ENCODE data around the gene NLGN4Y.

Gene NLGN4Y

GRCh38 chrY:14618513-14618912 lies 94.2 kb downstream of the NLGN4Y start:
- no peak for DNase-seq (ENCODE audit: low spot score in 2 of 2)
- ATAC-seq = no peak
- Mint-ChIP-seq H3K36me3 (no peaks in the 10 kb centered on the region), H3K27ac (no peak overlapping the region), H3K4me1 (no peaks in the 10 kb centered on the region), H3K9me3 (no peaks in the 10 kb centered on the region), H3K4me3 (no peak overlapping the region)

GRCh38 chrY:14628208-14628607 lies 103.9 kb downstream of the NLGN4Y start:
- ATAC-seq = no peak
- no peak overlapping the region for H3K27ac Mint-ChIP-seq
- no peak for DNase-seq (ENCODE audit: low spot score in 2 of 2)

GRCh38 chrY:14631676-14632075 lies 107.3 kb downstream of the NLGN4Y start:
- ATAC-seq = no peak
- Mint-ChIP-seq H3K9me3 (no peaks in the 10 kb centered on the region), H3K27ac (no peak overlapping the region), H3K4me1 (no peaks in the 10 kb centered on the region), H3K36me3 (no peaks in the 10 kb centered on the region), H3K4me3 (no peak overlapping the region)
- no peak for DNase-seq (ENCODE audit: low spot score in 2 of 2)

More at GRCh38 chrY:14628208-14628607, 103.9 kb downstream of the NLGN4Y start:
- no peak overlapping the region for H3K4me3 Mint-ChIP-seq
- no peaks in the 10 kb centered on the region for H3K9me3 Mint-ChIP-seq
- no peaks in the 10 kb centered on the region for H3K4me1 Mint-ChIP-seq
- no peaks in the 10 kb centered on the region for H3K36me3 Mint-ChIP-seq

- ATAC-seq = no peak
- H3K4me3 Mint-ChIP-seq = no peak overlapping the region
- H3K9me3 Mint-ChIP-seq = no peaks in the 10 kb centered on the region
- no peaks in the 10 kb centered on the region for H3K36me3 Mint-ChIP-seq
- DNase-seq (ENCODE audit: low spot score in 2 of 2) = no peak
- H3K27ac Mint-ChIP-seq = no peak overlapping the region
- no peaks in the 10 kb centered on the region for H3K4me1 Mint-ChIP-seq
Observed at GRCh38 chrY:14633718-14634117, 109.4 kb downstream of the NLGN4Y start.

- Mint-ChIP-seq H3K9me3 (no peaks in the 10 kb centered on the region), H3K27ac (no peak overlapping the region), H3K4me3 (no peak overlapping the region), H3K36me3 (no peaks in the 10 kb centered on the region), H3K4me1 (no peaks in the 10 kb centered on the region)
- ATAC-seq (no peak), DNase-seq (ENCODE audit: low spot score in 2 of 2) (no peak)
Observed at GRCh38 chrY:14634954-14635353, 110.6 kb downstream of the NLGN4Y start.

GRCh38 chrY:14637551-14637950 lies 113.2 kb downstream of the NLGN4Y start:
- no peak for ATAC-seq

GRCh38 chrY:14641853-14642252 lies 117.5 kb downstream of the NLGN4Y start:
- H3K4me3 Mint-ChIP-seq = no peak overlapping the region
- H3K9me3 Mint-ChIP-seq = no peaks in the 10 kb centered on the region
- no peak for DNase-seq (ENCODE audit: low spot score in 2 of 2)
- no peaks in the 10 kb centered on the region for H3K4me1 Mint-ChIP-seq
- no peaks in the 10 kb centered on the region for H3K36me3 Mint-ChIP-seq
- no peak for ATAC-seq
- H3K27ac Mint-ChIP-seq = no peak overlapping the region

More at GRCh38 chrY:14637551-14637950, 113.2 kb downstream of the NLGN4Y start:
- no peak for DNase-seq (ENCODE audit: low spot score in 2 of 2)
- H3K4me1 Mint-ChIP-seq = no peaks in the 10 kb centered on the region
- H3K36me3 Mint-ChIP-seq = no peaks in the 10 kb centered on the region
- no peak overlapping the region for H3K4me3 Mint-ChIP-seq
- no peak overlapping the region for H3K27ac Mint-ChIP-seq
- H3K9me3 Mint-ChIP-seq = no peaks in the 10 kb centered on the region

GRCh38 chrY:14644157-14644952 lies 120.0 kb downstream of the NLGN4Y start:
- no peaks in the 10 kb centered on the region for H3K9me3 Mint-ChIP-seq
- ATAC-seq (no peak), DNase-seq (ENCODE audit: low spot score in 2 of 2) (no peak)
- no peak overlapping the region for H3K27ac Mint-ChIP-seq
- H3K4me3 Mint-ChIP-seq = no peak overlapping the region
- no peaks in the 10 kb centered on the region for H3K36me3 Mint-ChIP-seq
- no peaks in the 10 kb centered on the region for H3K4me1 Mint-ChIP-seq

GRCh38 chrY:14679181-14679580 lies 154.9 kb downstream of the NLGN4Y start:
- Mint-ChIP-seq H3K27ac (no peak overlapping the region), H3K4me1 (no peaks in the 10 kb centered on the region), H3K4me3 (no peak overlapping the region), H3K9me3 (no peaks in the 10 kb centered on the region), H3K36me3 (no peaks in the 10 kb centered on the region)
- ATAC-seq (no peak), DNase-seq (ENCODE audit: low spot score in 2 of 2) (no peak)

GRCh38 chrY:14694543-14694942 lies 170.2 kb downstream of the NLGN4Y start:
- no peak for DNase-seq (ENCODE audit: low spot score in 2 of 2)
- Mint-ChIP-seq H3K4me3 (no peak overlapping the region), H3K27ac (no peak overlapping the region), H3K9me3 (peaks cover 5% of the 10 kb centered on the region), H3K36me3 (no peaks in the 10 kb centered on the region), H3K4me1 (no peaks in the 10 kb centered on the region)
- ATAC-seq = no peak

- ATAC-seq (no peak), DNase-seq (ENCODE audit: low spot score in 2 of 2) (no peak)
- Mint-ChIP-seq H3K4me1 (no peaks in the 10 kb centered on the region), H3K4me3 (no peak overlapping the region), H3K9me3 (no peaks in the 10 kb centered on the region), H3K36me3 (no peaks in the 10 kb centered on the region), H3K27ac (no peak overlapping the region)
Observed at GRCh38 chrY:14708158-14708557, 183.8 kb downstream of the NLGN4Y start.

- Mint-ChIP-seq H3K4me3 (no peak overlapping the region), H3K27ac (no peak overlapping the region), H3K4me1 (no peaks in the 10 kb centered on the region)
Observed at GRCh38 chrY:14741596-14741995, 217.3 kb downstream of the NLGN4Y start.

GRCh38 chrY:14748329-14748728 lies 224.0 kb downstream of the NLGN4Y start:
- no peak for ATAC-seq

More at GRCh38 chrY:14741596-14741995, 217.3 kb downstream of the NLGN4Y start:
- Mint-ChIP-seq H3K36me3 (no peaks in the 10 kb centered on the region), H3K9me3 (no peaks in the 10 kb centered on the region)
- ATAC-seq (no peak), DNase-seq (ENCODE audit: low spot score in 2 of 2) (no peak)

GRCh38 chrY:14755571-14755970 lies 231.2 kb downstream of the NLGN4Y start:
- no peaks in the 10 kb centered on the region for H3K36me3 Mint-ChIP-seq
- H3K4me3 Mint-ChIP-seq = no peak overlapping the region
- H3K27ac Mint-ChIP-seq = no peak overlapping the region
- peaks cover 3% of the 10 kb centered on the region for H3K9me3 Mint-ChIP-seq
- DNase-seq (ENCODE audit: low spot score in 2 of 2) (no peak), ATAC-seq (no peak)
- no peaks in the 10 kb centered on the region for H3K4me1 Mint-ChIP-seq

More at GRCh38 chrY:14748329-14748728, 224.0 kb downstream of the NLGN4Y start:
- no peaks in the 10 kb centered on the region for H3K36me3 Mint-ChIP-seq
- H3K4me1 Mint-ChIP-seq = no peaks in the 10 kb centered on the region
- no peak overlapping the region for H3K4me3 Mint-ChIP-seq
- no peaks in the 10 kb centered on the region for H3K9me3 Mint-ChIP-seq
- no peak overlapping the region for H3K27ac Mint-ChIP-seq
- DNase-seq (ENCODE audit: low spot score in 2 of 2) = no peak

- no peak overlapping the region for H3K27ac Mint-ChIP-seq
- no peaks in the 10 kb centered on the region for H3K36me3 Mint-ChIP-seq
- no peaks in the 10 kb centered on the region for H3K9me3 Mint-ChIP-seq
- no peak overlapping the region for H3K4me3 Mint-ChIP-seq
- ATAC-seq (no peak), DNase-seq (ENCODE audit: low spot score in 2 of 2) (no peak)
- H3K4me1 Mint-ChIP-seq = no peaks in the 10 kb centered on the region
Observed at GRCh38 chrY:14762903-14763302, 238.6 kb downstream of the NLGN4Y start.

- H3K36me3 Mint-ChIP-seq = no peaks in the 10 kb centered on the region
- DNase-seq (ENCODE audit: low spot score in 2 of 2) (no peak), ATAC-seq (no peak)
- H3K4me1 Mint-ChIP-seq = no peaks in the 10 kb centered on the region
- H3K4me3 Mint-ChIP-seq = no peak overlapping the region
- no peaks in the 10 kb centered on the region for H3K9me3 Mint-ChIP-seq
- no peak overlapping the region for H3K27ac Mint-ChIP-seq
Observed at GRCh38 chrY:14763600-14763999, 239.3 kb downstream of the NLGN4Y start.
